ENCODE results near the gene SEMA7A.

Gene SEMA7A

DNA sequence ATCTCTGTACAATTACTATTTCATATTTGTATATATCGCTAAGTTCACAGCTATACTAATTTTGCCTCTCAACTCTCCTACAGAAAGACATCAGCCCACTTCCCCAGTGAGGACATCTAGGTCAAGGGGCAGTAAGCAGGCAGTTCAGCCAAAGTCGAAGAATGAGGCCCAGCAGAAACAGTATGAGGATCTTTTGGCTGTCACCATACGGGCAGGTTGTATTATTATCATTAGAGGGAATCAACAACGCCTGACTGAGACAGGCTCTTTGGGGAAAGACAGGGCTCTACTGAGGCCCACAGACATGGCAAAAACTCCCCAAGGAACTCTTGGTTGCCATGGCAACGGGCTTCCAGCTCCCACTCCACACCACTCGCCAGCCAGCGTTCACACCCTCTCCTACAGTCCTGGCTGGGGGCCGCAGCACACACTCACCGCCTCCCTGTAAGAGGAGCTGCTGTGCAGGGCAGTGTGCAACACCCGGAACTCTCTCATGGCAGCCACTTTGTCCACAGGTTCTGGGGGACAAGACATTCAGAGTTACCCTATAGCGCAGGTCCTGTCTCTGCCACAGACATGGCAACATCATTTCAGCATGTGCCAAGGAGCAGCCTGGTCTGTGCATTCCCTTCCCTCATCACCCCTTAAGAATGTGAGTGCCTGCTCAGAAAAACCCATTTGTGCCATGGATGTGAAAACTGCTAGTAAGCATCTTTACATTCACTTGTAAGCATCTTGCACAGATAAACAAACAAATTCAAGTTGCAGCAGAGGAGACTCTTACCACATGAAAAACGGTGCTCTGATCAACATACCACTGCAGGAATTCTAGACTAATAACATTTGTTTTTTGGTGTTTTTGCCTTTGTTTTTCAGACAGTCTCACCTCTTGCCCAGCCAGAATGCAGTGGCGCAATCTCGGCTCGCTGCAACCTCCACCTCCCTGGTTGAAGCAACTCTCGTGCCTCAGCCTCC, 18.4 kb upstream of the SEMA7A start:
- Histone ChIP-seq H4K20me1 (ENCODE audit: insufficient read depth) (no peaks in the 10 kb centered on the region), H3K4me3 (IDR thresholded peaks at IDR 0.05; ENCODE audit: insufficient read depth, low read depth, low read length) (no peak overlapping the region), H3K79me2 (ENCODE audit: insufficient read depth, low read depth) (no peaks in the 10 kb centered on the region), H3K27ac (no peak overlapping the region), H2AFZ (ENCODE audit: low read depth) (no peak overlapping the region), H3K36me3 (ENCODE audit: insufficient read depth) (no peaks in the 10 kb centered on the region), H3K4me1 (ENCODE audit: low read depth, poor library complexity, severe bottlenecking) (peaks cover 22% of the 10 kb centered on the region), H3K4me2 (no peak overlapping the region), H3K9ac (no peak overlapping the region), H3K27me3 (ENCODE audit: insufficient read depth, low read depth) (no peaks in the 10 kb centered on the region)
- TF ChIP-seq, protein P1, sequence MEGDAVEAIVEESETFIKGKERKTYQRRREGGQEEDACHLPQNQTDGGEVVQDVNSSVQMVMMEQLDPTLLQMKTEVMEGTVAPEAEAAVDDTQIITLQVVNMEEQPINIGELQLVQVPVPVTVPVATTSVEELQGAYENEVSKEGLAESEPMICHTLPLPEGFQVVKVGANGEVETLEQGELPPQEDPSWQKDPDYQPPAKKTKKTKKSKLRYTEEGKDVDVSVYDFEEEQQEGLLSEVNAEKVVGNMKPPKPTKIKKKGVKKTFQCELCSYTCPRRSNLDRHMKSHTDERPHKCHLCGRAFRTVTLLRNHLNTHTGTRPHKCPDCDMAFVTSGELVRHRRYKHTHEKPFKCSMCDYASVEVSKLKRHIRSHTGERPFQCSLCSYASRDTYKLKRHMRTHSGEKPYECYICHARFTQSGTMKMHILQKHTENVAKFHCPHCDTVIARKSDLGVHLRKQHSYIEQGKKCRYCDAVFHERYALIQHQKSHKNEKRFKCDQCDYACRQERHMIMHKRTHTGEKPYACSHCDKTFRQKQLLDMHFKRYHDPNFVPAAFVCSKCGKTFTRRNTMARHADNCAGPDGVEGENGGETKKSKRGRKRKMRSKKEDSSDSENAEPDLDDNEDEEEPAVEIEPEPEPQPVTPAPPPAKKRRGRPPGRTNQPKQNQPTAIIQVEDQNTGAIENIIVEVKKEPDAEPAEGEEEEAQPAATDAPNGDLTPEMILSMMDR (conservative IDR thresholded peaks at IDR 0.05; ENCODE audit: low read depth, low read length), result no peak

DNA sequence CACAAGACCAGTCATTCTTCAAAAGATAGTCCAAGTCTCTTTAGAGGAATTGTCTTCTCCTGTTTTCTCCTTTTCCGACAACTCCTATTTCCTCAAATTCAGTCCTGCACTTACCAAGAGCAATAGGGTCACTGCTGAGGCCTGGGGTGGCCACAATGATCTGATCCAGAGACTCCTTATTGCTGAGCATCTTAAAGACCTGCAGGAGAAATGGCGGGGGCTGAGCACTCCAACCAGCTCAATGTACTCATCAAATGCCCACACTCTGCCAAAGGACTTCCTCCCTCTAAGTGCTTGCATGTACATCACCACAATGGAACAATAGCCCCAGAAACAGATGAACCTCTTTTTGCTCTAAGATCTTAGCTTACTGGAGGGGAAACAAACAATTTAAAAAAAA, 17.6 kb upstream of the SEMA7A start:
- Histone ChIP-seq H3K4me3 (IDR thresholded peaks at IDR 0.05; ENCODE audit: insufficient read depth, low read depth, low read length) (no peak overlapping the region), H3K36me3 (ENCODE audit: insufficient read depth) (no peaks in the 10 kb centered on the region)

DNA sequence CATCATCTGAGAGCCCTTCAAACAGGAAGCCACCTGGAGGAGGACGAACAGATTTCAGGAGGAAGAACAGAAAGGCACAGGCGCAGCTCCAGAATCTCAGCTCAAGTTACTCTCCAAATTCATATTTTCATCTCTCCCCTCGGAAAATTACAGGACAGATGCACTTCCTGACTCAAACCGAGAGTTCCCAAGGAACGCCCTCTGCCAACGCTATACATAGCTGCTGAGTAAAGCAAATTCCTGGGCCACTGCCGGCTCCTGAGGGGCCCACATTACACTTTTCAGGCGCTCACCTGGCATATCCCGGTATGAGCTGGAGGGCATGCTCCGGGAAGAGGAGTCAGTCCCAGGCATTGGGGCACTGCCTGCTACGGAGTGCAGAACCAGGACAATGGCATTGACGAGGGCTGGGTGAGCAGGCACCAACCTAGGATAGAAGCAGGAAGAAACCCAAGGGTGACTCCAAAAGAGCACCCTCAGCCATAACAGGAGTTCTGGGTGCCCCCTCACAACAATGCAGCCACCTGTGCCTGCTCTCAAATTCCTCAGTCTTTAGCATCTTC, 16.0 kb upstream of the SEMA7A start:
- Histone ChIP-seq H4K20me1 (ENCODE audit: insufficient read depth) (no peaks in the 10 kb centered on the region), H3K9ac (no peak overlapping the region), H3K27me3 (ENCODE audit: insufficient read depth, low read depth) (no peaks in the 10 kb centered on the region), H3K36me3 (ENCODE audit: insufficient read depth) (no peaks in the 10 kb centered on the region), H2AFZ (ENCODE audit: low read depth) (no peak overlapping the region), H3K4me2 (no peak overlapping the region), H3K4me3 (IDR thresholded peaks at IDR 0.05; ENCODE audit: insufficient read depth, low read depth, low read length) (no peak overlapping the region), H3K27ac (no peak overlapping the region), H3K4me1 (ENCODE audit: low read depth, poor library complexity, severe bottlenecking) (peaks cover 13% of the 10 kb centered on the region), H3K79me2 (ENCODE audit: insufficient read depth, low read depth) (no peaks in the 10 kb centered on the region)
- TF ChIP-seq, protein P1 (conservative IDR thresholded peaks at IDR 0.05; ENCODE audit: low read depth, low read length), result no peak

More for the DNA sequence above, 17.6 kb upstream of the SEMA7A start:
- Histone ChIP-seq H3K9ac (no peak overlapping the region), H3K27me3 (ENCODE audit: insufficient read depth, low read depth) (no peaks in the 10 kb centered on the region), H2AFZ (ENCODE audit: low read depth) (no peak overlapping the region), H3K79me2 (ENCODE audit: insufficient read depth, low read depth) (no peaks in the 10 kb centered on the region), H3K27ac (no peak overlapping the region), H3K4me1 (ENCODE audit: low read depth, poor library complexity, severe bottlenecking) (peaks cover 22% of the 10 kb centered on the region), H3K4me2 (no peak overlapping the region), H4K20me1 (ENCODE audit: insufficient read depth) (no peaks in the 10 kb centered on the region)
- TF ChIP-seq, protein P1 (conservative IDR thresholded peaks at IDR 0.05; ENCODE audit: low read depth, low read length), result no peak

DNA sequence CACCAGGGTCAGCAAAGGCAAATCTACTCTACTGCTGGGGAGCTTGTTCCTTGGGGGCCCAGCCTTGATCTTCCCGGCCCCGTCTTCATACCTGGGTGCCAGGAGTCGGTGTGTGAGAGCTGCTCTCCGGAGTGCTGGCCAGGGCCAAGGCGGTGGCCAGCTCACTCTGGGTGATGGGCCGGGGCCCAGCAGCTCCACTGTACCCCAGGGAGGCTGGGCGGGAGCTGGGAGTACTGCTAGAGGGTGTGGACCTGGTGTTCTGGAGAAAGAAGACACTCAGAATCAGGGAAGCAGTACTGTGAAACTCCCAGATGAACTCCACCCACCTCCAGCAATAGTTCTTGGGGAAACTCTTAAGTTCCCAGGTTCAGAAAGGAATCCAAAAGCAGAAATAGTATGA, 15.3 kb upstream of the SEMA7A start:
- H3K27ac ChIP-seq, result no peak overlapping the region
- no peak overlapping the region for H3K4me3 ChIP-seq (IDR thresholded peaks at IDR 0.05; ENCODE audit: insufficient read depth, low read depth, low read length)
- H3K4me2 ChIP-seq, result no peak overlapping the region
- no peaks in the 10 kb centered on the region for H3K36me3 ChIP-seq (ENCODE audit: insufficient read depth)
- H3K4me1 ChIP-seq (ENCODE audit: low read depth, poor library complexity, severe bottlenecking), result peaks cover 7% of the 10 kb centered on the region
- no peaks in the 10 kb centered on the region for H3K27me3 ChIP-seq (ENCODE audit: insufficient read depth, low read depth)
- TF ChIP-seq, protein P1 (conservative IDR thresholded peaks at IDR 0.05; ENCODE audit: low read depth, low read length), result no peak
- no peak overlapping the region for H2AFZ ChIP-seq (ENCODE audit: low read depth)
- H3K79me2 ChIP-seq (ENCODE audit: insufficient read depth, low read depth), result no peaks in the 10 kb centered on the region
- no peaks in the 10 kb centered on the region for H4K20me1 ChIP-seq (ENCODE audit: insufficient read depth)
- no peak overlapping the region for H3K9ac ChIP-seq
